AG08395 (cell line): ENCODE results near the gene C2CD2L.
"Not testable (repeated sequence)": the region's sequence is repeated elsewhere in the genome, so short reads cannot be mapped to it uniquely, and the experiment has no call there.

Experiments used
- DNase-seq: peaks from one replicate; pipeline ENCODE4 v3.0.0; 2012; ENCODE audit warnings: mixed read lengths, low spot score

C2CD2L gene

DNA sequence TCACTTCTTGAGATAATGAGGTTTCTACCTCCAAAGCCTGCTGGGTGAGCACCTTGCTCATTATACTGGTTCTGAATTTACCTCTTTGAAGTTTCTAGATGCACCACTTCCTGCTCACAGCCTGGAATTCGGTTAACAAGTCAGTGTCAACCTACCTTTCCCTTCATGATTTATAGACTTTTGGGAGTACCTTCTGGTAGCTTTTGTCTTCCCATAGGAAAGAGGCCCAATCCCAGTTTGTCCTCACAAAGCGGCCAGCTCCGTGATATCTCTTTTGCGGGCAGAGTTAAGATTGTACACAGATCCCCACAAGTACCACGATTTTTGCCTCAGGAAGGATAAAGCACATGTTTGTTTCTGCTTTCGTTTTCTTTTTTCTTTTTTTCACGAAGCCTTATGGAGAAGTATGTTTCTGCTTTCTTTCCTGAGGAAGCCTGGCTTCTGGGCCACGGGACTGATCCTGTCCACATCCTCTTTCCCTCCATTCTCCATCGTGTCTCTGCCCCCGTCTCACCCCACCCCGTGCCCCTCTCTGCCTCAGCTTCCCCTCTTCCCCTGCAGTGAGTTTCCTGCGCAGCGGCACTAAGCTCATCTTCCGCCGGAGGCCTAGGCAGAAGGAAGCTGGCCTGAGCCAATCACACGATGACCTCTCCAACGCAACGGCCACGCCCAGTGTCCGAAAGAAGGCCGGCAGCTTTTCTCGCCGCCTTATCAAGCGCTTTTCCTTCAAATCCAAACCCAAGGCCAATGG, 8.5 kb downstream of the C2CD2L start:
- no peak for DNase-seq

DNA sequence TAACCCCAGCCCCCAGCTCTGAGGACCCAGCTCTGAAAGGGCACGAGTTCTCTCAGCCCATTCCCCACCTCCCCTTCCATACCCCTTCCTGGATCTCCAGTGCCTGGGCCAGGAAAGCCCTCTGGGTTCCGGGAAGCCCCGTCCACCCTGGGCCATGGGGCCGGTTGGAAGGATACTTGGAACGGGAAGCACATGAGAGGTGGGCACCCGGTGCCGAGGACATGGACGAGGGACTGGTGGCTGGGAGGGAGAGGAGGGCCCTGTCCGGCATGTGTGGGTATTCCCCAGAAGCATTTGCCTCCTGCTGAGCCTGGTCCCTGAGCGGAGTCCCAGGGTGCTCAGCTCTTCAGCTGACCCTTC, 9.1 kb downstream of the C2CD2L start:
- DNase-seq: no peak

DNA sequence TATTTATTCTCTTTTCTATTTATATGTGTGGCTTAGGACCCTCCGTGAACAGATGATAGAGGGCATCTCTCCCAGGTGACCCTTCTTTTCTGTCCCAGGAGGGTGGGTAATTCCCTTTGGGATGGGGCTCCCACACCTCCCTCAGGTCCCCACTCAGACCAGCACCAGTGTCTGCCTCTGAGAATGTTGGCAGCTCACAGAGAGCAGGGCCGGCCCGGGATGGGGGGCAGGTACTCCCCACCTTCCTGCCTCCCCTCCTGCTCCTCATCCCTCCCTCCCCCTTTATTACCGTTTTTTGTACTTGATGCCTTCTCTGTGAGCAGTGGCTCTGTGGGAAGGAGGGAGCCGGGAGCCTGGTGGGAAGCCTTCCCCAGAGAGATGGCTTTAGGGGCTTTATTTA, 9.5 kb downstream of the C2CD2L start:
- DNase-seq: no peak

DNA sequence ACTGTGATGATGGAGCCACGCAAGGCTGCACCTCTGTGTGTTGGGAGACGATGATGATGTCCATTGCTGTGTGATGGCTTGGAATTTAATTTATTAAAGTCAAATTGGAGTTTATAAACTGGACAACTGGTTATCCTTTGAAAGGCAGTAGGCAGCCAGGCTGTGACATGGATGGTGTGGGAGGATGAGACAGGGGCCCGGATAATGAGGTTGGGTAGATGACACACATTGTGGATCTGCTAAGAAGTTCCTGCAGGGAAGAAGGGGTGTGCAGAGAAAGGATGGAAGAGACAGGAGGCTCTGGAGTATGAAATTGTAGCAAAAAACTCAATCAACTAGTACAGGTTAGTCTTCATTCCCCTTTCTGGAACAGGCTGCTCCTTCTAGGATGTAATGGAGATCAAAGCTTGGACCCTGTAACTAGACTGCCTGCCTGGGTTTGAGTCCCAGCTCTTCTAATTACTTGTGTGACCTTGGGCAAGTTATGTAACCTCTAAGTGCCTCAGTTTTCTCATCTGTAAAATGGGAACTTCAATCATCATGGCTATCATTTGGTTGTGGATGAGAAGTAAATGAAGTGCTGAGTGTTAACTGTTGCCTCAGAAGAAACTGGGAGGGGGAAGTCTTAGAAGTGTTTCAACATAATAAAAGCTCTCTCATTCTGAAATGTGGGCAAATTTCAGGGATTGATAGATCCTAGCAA, 10.0 kb downstream of the C2CD2L start:
- no peak for DNase-seq

DNA sequence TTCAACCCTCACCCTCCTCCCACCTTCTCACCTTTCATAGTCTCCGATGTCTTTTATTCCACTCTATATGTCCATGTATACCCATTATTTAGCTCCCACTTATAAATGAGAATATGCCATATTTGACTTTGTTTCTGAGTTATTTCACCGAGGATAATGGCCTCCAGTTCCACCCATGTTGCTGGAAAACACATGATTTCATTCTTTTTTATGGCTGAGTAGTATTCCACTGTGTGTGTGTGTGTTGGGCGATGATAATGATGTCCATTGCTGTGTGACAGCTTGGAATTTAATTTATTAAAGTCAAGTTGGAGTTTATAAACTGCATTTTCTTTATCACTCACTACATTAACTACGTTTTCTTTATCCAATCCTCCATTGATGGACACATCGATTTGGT, 11.1 kb downstream of the C2CD2L start:
- DNase-seq: no peak

DNA sequence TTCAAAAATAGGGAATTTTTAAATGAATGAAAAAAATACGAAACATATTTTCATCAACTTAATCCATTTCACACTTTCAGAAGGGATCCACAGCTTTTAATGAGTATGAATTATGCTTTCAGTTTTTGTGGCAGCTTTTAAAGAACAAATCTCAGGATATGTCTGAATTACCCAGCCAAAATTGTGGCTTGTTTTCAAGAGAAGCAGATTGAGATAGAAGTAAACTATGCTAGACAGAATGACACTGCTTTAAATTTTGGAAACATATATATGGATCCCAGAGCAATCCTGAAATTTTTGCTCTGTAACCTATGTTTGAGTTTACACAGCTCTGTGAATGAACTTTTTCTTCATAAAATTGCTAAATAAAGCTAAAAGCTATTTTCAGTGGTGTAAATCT, 11.8 kb downstream of the C2CD2L start:
- no peak for DNase-seq

DNA sequence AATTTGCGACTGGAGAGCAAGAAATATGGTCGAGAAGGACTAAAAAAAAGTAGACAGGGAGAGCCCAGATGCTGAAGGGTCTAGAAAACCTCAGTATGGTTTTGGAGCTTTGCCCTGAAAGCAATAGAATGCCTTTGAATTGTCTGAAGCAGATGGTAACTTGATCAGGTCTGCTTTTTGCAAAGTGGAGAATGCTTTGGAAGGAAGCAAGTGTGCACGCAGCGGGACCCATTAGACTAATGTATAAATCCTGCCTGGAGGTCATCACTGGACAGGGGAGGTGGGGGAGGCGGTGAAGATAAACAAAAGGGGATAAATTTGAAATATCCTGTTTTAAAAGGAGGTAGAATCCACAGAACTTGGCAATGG, 13.5 kb downstream of the C2CD2L start:
- no peak for DNase-seq

DNA sequence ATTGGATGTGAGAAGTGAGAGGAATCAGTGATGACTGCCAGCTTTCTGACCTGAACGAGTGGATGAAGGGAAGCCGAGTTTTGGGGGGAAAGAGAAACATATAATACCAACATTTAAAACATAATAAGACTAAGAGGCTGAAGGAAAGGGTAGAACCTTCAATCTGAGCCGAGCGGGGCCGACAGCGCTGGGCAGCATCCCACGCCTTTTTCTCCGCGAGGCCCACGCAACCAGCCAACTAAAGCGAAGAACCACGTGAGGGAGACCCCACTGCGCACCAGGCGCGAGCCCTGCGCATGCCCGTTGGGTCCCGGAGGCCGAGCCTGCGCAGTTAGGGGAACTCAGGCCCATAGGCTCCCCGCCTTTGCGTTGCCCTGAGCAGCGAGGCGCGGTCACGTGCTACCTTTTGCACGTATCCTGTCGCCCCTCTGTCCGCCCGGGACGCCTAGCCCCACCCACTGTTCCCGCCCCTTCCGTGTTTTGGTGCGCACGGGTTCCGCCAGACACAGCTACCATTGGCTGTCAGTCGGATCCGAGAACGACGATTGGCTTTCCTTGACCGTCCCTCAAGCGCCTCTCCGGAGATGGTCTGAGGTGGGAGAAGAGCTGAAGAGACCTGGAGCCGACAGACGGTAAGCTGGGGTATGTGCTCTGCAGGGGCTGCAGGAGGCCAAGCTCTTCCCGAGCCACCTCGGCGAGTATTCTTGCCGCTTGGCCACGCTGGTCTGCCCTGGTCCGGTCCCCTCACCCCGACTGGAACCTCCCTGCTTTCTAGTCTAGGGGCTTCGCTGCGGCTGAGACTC, 14.1 kb downstream of the C2CD2L start, which contains the start of gene HINFP:
HINFP (plus strand) TSS at position 573 of the 803 bp plus-strand sequence. CDS start 5,365 bp downstream, outside the sequence.
- peak; percentile 100 for DNase-seq

DNA sequence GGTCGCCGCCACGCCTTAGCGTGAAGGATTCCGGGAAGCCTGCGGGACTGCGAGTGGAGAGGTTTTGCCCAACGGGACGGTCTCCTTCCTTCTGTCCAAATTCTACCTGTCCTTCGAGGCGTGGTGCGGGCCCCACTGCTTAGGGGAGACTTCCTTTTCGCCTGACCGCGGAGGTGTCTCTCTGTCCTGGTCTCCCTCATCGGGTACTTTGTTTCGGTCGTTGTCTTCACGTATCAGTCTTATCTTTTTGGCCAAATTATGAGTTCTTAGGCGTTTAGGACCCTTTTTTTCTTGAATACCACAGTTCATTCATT, 14.6 kb downstream of the C2CD2L start:
- no peak for DNase-seq

DNA sequence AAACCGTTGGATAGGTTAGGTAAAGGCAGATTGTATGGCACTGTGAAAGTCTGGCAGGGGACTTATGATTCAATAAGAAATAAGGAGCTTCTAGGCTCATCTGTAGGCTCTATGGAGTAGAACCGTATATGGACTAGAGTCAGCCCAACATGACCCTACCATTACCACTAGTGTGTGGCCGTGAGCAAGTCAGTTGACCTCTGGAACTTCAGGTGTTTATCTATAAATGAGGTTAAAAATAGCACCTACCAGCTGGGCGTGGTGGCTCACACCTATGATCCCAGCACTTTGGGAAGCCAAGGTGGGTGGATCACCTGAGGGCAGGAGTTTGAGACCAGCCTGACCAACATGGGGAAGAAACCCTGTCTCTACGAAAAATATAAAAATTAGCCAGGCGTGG, 18.7 kb downstream of the C2CD2L start:
- no peak for DNase-seq

DNA sequence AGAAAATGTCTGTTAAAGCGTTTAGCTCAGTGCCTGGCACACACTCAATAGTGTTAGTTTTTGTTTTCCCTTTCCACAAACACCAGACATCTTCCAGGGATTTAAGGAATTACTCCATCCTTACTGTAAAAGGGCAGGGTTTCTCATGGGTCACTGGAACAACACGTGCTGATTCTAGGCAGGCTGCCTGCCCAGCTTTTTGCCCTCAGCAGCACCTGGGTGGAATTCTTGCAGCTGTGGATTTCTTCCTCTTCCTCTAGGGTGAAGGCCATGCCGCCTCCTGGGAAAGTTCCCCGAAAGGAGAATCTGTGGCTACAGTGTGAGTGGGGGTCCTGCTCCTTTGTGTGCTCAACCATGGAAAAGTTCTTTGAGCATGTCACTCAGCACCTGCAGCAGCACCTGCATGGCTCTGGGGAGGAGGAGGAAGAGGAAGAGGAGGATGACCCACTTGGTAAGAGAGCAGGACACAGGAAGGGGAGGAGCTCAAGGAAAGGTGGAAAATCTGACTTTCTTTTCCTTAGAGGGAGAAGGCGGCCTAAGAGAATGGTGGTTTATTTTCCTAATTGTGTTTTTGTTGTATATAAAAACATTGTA, 19.6 kb downstream of the C2CD2L start:
- no peak for DNase-seq

DNA sequence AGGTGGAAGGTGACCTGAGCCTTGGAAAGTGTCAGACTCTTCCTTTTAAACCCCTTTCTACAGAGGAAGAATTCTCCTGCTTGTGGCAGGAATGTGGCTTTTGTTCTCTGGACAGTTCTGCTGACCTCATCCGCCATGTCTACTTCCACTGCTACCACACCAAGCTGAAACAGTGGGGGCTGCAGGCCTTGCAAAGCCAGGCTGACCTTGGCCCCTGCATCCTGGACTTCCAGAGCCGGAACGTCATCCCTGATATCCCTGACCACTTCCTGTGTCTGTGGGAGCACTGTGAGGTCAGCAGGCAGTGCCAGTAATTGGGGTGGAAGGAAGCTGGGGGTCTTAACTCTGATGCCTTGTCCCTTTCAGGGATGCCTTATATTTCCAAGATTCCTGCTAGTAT, 23.5 kb downstream of the C2CD2L start:
- DNase-seq: no peak

DNA sequence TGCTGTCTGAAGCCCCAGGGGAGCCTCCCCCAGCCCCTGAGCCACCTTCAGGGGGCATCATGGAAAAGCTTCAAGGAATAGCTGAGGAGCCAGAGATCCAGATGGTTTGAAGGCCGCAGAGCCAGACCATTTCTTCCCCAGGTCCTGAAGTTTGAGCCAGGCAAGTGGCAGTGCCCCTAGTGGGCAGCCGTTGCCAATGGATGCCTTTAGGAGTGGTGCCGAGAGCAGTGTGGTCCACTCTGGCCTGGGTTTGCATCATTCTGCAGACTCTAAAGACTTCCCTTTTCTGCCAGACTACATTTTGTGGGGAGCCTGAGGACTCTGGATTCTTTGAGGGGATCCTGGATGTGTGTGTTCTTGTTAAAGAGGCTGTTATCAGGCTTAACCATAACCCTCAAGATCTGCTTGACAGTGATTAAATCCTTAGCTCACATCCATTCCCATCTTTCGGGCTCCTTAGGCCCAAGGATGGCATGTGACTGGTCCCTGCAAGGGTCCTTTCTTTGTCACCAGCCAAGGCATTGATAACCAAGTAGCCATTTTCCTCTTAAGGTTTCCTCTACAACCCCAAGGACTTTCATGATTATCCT, 27.3 kb downstream of the C2CD2L start:
- peak; percentile 34 for DNase-seq

DNA sequence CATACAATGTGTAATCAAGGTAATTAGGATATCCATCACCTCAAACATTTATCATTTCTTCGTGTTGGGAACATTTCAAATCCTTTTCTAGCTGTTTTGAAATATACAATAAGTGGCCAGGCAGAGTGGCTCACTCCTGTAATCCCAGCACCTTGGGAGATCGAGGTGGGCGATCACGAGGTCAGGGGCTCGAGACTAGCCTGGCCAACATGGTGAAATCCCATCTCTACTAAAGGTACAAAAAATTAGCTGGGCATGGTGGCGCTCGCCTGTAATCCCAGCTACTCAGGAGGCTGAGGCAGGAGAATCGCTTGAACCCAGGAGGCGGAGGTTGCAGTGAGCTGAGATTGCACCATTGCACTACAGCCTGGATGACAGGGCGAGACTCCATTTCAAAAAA, 32.1 kb downstream of the C2CD2L start:
- not testable (repeated sequence) for DNase-seq

DNA sequence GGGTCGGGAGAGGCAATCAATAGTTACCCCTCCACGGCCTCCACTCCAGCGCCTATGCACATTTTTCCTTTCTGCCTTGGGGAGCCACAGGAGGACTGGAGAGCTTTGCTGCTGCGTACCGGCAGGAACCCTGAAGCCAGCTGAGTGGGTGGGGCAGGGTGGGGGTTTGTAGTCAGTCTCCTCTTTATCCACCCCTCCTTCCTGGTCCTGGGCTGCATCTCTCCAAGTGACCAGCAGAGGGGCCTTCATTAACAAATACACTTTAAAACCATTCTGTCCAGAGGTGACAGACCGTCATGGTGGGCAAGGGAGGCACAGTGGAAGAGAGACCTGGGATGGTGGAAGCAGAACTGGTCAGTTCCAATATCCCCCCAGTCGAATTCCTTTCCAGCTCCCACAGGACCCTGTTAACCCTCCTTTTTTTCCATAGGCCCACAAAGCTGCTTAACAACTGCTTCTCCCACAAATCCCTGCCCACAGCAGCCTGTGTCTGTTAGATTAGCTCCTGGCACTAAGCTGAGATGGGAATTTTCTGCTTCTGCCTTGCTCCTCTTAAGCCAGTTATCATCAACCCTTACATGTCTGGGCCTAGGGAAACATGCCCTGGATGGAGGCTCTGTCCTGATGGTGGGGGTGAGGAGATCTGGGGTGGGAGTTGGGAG, 37.8 kb downstream of the C2CD2L start:
- DNase-seq: peak; percentile 87

DNA sequence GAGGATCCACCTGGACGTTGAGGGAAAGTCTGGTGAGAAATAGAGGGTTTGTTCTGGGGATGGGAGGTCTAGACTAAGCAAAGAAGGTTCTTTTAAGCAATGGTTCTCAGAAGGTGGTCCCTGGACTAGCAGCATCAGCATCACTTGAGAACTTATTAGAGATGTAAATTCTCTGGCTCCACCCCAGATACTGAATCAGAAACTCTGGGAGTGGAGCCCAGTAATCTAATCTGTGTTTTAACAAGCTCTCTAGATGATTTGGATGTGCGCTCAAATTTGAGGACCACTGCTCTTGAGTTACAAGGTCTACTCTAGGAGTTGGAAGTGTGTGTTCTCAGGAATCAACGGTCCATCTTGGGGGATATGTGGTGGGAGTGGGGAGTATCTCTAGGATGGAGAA, 38.4 kb downstream of the C2CD2L start:
- no peak for DNase-seq

DNA sequence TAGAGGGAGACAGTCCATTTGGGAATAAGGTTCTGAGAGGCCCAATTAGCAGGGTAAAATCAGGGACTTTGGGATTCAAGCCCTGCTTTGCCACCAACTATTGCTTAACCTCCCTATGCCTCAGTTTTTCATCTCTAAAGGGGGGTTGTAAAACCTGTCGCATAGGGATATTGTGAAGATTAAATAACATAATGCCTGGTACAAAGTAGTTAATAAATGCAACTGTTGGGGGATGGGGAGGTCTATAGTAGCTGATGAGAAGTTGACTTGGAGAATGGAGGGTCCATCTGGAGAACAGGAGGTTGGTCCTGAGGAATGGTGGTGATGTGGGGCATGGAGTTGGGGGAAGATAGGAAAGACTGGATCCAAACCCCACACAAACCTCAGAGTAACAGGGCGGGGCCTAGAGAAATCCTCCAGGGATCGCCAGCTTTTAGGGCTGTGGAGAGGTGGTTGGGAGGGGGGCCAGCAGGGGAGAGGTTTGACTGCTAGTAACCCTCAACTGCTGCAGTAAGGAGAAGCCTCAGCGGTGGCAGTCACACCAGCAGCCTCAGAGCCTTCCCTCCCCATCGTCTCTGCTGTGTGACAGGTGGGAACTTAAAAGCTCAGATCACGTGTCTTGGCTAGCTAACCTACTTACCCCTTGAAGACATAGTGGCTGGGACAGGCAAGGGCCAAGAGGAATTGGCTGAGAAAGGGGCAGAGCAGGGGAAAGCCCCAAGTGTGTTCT, 40.6 kb downstream of the C2CD2L start:
- DNase-seq: no peak

DNA sequence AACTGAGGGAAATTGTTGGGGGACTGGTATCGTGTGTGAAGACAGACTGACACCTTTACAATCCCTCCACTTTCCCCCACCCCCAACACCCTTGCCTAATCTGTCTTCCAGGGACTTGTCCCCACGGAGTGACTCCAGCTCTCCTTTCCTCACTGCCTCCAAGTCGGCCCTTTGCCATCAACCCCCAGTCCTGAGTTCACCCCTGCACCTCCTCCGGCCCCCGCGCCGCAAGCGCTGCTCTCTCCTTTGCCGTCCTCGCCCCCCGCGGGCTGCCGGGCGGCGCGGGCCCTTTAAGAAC, 41.5 kb downstream of the C2CD2L start:
- no peak for DNase-seq

DNA sequence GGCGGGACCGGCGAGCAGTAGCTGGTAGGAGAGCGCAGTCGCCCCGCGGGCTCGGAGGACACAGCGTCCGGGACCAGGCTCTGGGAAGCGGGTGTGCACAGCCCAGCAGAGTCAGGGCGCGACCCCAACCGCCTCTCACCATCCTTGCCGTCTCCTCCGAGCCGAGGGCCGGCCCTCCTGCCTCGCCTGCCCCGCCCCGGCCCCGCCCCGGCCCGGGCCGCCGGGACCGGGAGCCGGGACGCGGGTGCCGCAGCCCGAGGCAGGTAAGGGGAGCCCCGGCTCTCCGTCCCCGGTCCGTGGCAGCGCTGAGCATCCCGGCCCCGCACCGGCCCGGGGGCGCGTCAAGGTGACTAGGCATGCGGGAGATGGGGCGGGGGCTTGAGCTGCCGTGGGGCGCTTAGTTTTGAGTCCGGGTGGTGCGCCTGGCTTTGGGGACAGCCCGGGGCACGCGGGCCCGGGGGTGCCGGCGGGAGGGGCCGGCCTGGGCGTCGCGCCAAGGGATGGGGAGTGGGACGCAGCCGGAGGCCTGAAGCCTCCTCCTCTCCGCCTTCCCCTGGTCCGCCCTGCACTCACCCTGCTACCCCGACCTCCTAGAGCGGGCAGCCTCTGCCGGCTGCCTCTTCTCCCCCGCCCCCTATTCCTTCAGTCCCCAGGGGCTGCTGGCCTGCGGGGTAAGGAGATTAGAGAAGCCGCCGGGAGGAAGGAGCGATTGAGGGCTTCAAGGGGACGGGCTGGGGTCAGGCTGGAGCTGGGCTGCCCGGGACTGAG, 42.1 kb downstream of the C2CD2L start, which contains the start of gene ABCG4:
ABCG4 (plus strand) TSS at position 35 of the 768 bp plus-strand sequence. CDS start 914 bp downstream, outside the sequence.
- peak; percentile 18 for DNase-seq

DNA sequence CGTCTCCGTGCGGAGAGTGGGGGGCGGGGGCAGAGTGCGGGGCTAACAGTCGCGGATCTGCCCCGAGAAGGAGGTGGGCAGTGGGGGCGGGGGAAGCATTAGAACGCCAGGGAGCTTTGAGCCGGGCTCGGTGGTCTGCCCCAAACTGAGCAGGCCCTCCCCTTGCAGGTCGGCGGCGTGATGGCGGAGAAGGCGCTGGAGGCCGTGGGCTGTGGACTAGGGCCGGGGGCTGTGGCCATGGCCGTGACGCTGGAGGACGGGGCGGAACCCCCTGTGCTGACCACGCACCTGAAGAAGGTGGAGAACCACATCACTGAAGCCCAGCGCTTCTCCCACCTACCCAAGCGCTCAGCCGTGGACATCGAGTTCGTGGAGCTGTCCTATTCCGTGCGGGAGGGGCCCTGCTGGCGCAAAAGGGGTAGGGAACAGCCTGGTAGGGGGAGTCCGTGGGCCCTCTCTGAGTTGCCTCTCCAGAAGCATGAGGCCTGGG, 42.7 kb downstream of the C2CD2L start:
- no peak for DNase-seq
